Kidney capillary endothelial cell (primary cell): ENCODE results near the gene LAS1L.
"Not testable (repeated sequence)": the region's sequence is repeated elsewhere in the genome, so short reads cannot be mapped to it uniquely, and the experiment has no call there.

Experiments used
- DNase-seq: peaks from one replicate; pipeline ENCODE4 v3.0.0-alpha.2; 2018; ENCODE audit warnings: low spot score

Gene LAS1L

GRCh38 chrX:65534450-65535292, at the start of gene LAS1L:
Gene LAS1L, minus strand, starts transcription at chrX:65534787. Its CDS starts 72 bp downstream, at chrX:65534715.
- DNase-seq: peak; percentile 71

- DNase-seq: no peak
These were observed 48.0 kb upstream of the LAS1L start for GRCh38 chrX:65582450-65583082.

GRCh38 chrX:65581661-65582339, 47.2 kb upstream of the LAS1L start:
- DNase-seq: peak; percentile 69

- no peak for DNase-seq
These were observed 43.8 kb upstream of the LAS1L start for GRCh38 chrX:65578346-65578745.

- no peak for DNase-seq
These were observed 41.6 kb upstream of the LAS1L start for GRCh38 chrX:65576160-65576559.

GRCh38 chrX:65575022-65575421, 40.4 kb upstream of the LAS1L start:
- DNase-seq: no peak

GRCh38 chrX:65574356-65574755, 39.8 kb upstream of the LAS1L start:
- DNase-seq: no peak

- no peak for DNase-seq
These were observed 38.4 kb upstream of the LAS1L start for GRCh38 chrX:65572971-65573370.

GRCh38 chrX:65562850-65563249, 28.3 kb upstream of the LAS1L start:
- not testable (repeated sequence) for DNase-seq

- no peak for DNase-seq
These were observed 17.1 kb upstream of the LAS1L start for GRCh38 chrX:65551489-65552339.

GRCh38 chrX:65551086-65551485, 16.5 kb upstream of the LAS1L start:
- DNase-seq: no peak

GRCh38 chrX:65545456-65545855, 10.9 kb upstream of the LAS1L start:
- DNase-seq: no peak

GRCh38 chrX:65537229-65537628, 2.6 kb upstream of the LAS1L start:
- no peak for DNase-seq

- no peak for DNase-seq
These were observed 1.7 kb upstream of the LAS1L start for GRCh38 chrX:65536291-65536690.

GRCh38 chrX:65532016-65532415, 2.6 kb downstream of the LAS1L start:
- DNase-seq: no peak

- peak; percentile 16 for DNase-seq
These were observed 5.8 kb downstream of the LAS1L start for GRCh38 chrX:65528705-65529340.

GRCh38 chrX:65528293-65528692, 6.3 kb downstream of the LAS1L start:
- no peak for DNase-seq

- no peak for DNase-seq
These were observed 10.4 kb downstream of the LAS1L start for GRCh38 chrX:65524139-65524538.

- DNase-seq: no peak
These were observed 11.7 kb downstream of the LAS1L start for GRCh38 chrX:65522739-65523372.

GRCh38 chrX:65519530-65519929, 15.1 kb downstream of the LAS1L start:
- not testable (repeated sequence) for DNase-seq

- not testable (repeated sequence) for DNase-seq
These were observed 15.6 kb downstream of the LAS1L start for GRCh38 chrX:65518980-65519379.
